Vagina (tissue), 2 donors: ENCODE data around the gene ESPNL.

Source experiments
- POLR2A ChIP-seq, 2 donors: fragments of 450-650 bp; IDR thresholded peaks; one replicate each; pipeline ENCODE4 v1.6.1; 2017; ENCODE audit warnings: antibody characterized with exemption in 2 of 2, mild to moderate bottlenecking in 2 of 2, moderate library complexity in 2 of 2
- POLR2AphosphoS5 ChIP-seq, 2 donors: sonication (generic); formaldehyde crosslinking; IDR thresholded peaks; one replicate each; pipeline ENCODE4 v1.9.0; 2017; ENCODE audit warnings: antibody characterized with exemption in 2 of 2, mild to moderate bottlenecking in 2 of 2, low read depth in 1 of 2; ENCODE audit not compliant: insufficient read depth in 1 of 2
- TF ChIP-seq, protein P1 (sequence below), 3 experiments: fragments of 450-650 bp in 2 of 3; fragments of 200-600 bp in 1 of 3; sonication (generic) in 1 of 3; IDR thresholded peaks; one replicate each; pipeline ENCODE4 v1.5.1; 2017 to 2019; ENCODE audit warnings: antibody characterized with exemption in 3 of 3, mild to moderate bottlenecking in 2 of 3, moderate library complexity in 2 of 3

DNA sequence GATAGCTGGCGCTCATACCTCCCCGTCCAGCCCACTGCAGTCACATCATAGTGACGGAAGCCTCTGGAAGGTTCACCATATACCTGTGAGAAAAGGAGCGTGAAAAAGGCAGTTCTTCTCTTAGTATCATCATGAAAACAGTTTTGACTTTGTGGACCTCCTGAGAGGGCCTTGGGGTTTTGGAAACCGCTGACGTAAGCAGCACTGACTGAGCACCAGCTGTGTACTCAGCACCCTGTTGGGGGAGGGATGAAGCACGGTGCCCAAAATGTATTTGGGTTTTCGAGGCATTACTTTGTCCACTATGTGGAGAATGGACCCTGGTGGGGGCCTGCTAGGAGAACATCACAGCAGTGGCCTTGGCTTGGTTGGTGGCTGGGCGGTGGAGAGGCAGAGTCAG is 33.9 kb upstream of the ESPNL start:
- TF ChIP-seq, protein P1, sequence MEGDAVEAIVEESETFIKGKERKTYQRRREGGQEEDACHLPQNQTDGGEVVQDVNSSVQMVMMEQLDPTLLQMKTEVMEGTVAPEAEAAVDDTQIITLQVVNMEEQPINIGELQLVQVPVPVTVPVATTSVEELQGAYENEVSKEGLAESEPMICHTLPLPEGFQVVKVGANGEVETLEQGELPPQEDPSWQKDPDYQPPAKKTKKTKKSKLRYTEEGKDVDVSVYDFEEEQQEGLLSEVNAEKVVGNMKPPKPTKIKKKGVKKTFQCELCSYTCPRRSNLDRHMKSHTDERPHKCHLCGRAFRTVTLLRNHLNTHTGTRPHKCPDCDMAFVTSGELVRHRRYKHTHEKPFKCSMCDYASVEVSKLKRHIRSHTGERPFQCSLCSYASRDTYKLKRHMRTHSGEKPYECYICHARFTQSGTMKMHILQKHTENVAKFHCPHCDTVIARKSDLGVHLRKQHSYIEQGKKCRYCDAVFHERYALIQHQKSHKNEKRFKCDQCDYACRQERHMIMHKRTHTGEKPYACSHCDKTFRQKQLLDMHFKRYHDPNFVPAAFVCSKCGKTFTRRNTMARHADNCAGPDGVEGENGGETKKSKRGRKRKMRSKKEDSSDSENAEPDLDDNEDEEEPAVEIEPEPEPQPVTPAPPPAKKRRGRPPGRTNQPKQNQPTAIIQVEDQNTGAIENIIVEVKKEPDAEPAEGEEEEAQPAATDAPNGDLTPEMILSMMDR (IDR thresholded peaks at IDR 0.05) = no peak
- TF ChIP-seq POLR2A (IDR thresholded peaks at IDR 0.05) (no peak), POLR2AphosphoS5 (IDR thresholded peaks at IDR 0.05; ENCODE audit: insufficient read depth in 1 of 2, low read depth in 1 of 2) (no peak)
